ENCODE measurements around the gene ARMH2. TPM values are rescaled to one million over a fixed set of nuclear protein-coding genes. Genes with fewer than 3 reads are reported as not detected.
"Not testable (repeated sequence)": the region's sequence is repeated elsewhere in the genome, so short reads cannot be mapped to it uniquely, and the experiment has no call there.

Gene ARMH2
- total RNA-seq, 1 donor from 2014 or later: not detected

DNA sequence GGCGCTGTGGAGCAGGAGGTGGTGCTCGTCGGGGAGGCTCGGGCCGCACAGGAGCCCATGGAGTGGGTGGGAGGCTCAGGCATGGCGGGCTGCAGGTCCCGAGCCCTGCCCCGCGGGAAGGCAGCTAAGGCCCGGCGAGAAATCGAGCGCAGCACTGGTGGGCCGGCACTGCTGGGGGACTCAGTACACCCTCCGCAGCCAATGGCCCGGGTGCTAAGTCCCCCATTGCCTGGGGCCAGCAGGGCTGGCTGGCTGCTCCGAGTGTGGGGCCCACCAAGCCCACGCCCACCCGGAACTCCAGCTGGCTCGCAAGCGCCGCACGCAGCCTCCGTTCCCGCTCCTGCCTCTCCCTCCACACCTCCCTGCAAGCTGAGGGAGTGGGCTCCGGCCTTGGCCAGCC lies 32.7 kb downstream of the ARMH2 start:
- not testable (repeated sequence) for DNase-seq (ENCODE audit: low spot score)

DNA sequence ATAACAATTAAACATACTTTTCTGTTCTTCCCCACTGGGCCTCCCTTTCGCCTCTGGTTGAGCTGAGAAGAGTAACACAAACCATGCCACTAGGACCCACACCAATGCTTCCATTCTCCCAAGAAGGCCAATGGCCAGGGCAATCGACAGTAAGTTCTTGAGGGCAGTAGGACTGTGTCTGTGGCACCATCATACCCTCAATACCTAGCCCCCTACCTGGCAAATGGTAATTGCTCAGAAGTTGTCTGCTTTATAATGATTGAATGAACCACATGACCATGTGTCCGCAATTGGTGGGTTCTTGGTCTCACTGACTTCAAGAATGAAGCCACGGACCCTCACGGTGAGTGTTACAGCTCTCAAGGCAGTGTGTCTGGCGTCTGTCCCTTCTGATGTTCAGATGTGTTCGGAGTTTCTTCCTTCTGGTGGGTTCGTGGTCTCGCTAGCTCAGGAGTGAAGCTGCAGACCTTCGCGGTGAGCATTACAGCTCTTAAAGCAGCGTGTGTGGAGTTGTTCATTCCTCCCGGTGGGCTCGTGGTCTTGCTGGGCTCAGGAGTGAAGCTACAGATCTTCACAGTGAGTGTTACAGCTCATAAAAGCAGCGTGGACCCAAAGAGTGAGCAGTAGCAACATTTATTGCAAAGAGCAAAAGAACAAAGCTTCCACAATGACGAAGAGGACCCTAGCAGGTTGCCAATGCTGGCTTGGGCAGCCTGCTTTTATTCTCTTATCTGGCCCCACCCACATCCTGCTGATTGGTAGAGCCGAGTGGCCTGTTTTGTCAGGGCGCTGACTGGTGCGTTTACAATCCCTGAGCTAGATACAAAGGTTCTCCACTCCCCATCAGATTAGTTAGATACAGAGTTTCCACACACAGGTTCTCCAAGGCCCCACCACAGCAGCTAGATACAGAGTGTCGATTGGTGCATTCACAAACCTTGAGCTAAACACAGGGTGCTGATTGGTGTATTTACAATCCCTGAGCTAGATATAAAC lies 33.6 kb downstream of the ARMH2 start:
- peak; percentile 28 for DNase-seq (ENCODE audit: low spot score)

DNA sequence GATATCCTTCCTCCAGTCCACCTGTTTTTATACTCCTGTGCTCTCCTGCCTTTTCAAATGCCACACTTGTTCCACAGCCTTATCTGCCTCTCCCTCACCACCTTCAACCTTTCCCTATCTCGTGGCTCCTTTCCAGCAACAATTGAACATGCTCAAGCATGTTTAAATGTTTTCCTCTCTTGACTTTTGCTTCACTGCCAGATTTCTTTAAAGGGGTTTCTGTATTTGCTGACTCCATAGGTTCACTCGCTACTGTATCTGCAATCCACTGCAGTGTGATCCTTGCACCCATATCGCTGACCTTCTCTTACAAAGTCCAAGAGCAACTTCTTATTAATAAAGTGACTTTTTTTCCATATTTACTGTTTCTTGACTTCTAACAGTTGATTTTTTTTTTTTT lies 35.1 kb downstream of the ARMH2 start:
- DNase-seq (ENCODE audit: low spot score): no peak

DNA sequence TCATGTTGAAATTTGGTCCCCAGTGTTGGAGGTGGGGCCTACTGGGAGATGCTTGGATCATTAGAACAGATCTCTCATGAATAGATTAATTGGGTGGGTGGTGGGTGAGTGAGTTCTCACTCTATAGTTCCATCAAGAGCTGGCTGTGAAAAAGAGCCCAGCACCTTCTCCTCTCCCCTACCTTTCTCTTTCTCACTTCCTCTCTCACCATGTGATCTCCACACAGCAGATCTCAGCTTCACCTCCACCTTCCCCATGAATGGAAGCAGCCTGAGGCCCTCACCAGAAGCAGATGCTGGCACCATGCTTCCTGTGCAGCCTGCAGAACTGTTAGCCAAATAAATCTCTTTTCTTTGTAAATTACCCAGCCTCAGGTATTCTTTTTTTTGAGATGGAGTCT lies 36.9 kb downstream of the ARMH2 start:
- DNase-seq (ENCODE audit: low spot score): no peak

DNA sequence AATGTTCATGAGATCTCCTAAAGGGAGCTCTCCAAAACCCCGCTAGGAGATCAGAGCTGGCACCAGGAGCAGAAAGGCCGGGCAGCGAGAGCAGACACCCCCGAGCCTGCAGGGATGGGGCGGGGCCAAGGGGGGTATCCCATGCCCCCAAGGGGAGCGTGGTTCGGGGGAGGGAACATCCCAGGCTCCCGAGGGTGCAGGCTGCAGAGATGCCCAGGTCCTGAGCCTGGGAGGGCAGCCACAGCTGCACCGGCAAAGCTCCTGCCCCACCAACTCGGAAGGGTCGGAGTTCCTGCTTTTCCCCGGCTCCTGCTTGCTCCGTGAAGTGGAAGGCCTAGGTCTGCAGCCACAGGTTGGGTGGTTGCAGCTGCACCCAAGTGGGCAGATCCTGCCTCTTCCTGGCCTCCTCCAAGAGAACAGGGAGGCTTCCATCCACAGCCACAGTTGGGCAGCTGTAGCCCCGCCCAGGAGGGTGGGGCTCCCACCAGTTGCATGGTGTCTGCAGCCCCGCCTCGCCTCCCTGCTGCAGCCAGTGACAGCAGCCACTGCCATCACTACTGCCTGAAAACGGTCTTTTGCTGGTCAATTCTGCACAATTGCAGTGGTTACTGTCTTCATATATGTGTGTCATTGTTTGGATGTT lies 37.4 kb downstream of the ARMH2 start:
- no peak for DNase-seq (ENCODE audit: low spot score)

DNA sequence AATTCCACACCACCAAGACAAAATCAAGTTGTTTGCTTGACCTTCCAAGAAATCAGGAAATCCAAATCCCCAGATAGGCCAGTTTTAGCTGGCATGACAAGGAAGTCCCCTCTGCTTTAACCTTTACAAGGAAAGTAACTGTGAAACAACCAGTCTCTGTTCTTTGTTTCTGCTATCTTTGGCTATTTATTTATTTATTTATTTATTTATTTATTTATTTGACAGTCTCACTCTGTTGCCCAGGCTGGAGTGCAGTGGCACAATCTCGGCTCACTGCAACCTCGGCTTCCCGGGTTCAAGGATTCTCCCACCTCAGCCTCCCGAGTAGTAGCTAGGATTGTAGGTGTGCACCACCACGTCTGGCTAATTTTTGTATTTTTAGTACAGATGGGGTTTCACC lies 38.5 kb downstream of the ARMH2 start:
- DNase-seq (ENCODE audit: low spot score): no peak

DNA sequence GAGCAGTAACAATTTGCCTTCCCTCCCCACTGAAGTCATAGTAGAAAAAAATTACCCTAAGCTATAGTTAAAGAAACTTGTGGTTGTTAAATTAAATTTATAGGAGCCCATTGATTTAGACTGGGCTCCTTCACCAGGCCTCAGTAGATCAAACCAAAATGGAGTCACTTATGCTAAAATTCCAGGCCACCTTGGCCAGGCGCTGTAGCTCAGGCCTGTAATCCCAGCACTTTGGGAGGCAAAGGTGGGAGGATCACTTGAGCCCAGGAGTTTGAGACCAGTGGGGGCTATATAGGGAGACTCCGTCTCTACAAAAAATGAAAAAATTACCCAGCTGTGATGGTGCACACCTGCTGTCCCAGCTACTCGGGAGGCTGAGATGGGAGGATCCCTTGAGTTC lies 39.0 kb downstream of the ARMH2 start:
- DNase-seq (ENCODE audit: low spot score): no peak

DNA sequence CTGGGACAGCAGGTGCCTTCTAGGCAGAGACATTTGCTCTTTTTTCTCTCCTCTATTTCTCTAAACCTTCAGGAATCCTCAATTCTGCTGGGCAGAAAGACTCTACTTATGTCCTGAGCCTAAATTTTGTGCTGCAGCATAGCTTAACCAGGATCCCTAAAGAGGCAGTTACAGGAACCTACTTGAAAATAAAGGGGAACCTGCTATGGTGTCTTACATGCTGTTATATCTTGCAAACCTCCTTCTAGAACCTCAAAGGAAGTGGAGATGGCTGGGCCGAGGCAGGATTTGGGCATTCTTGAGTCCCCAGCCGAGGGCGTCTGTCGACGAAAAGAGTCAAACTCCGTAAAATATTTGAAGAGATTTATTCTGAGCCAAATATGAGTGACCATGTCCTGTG lies 41.1 kb downstream of the ARMH2 start:
- DNase-seq (ENCODE audit: low spot score): no peak

DNA sequence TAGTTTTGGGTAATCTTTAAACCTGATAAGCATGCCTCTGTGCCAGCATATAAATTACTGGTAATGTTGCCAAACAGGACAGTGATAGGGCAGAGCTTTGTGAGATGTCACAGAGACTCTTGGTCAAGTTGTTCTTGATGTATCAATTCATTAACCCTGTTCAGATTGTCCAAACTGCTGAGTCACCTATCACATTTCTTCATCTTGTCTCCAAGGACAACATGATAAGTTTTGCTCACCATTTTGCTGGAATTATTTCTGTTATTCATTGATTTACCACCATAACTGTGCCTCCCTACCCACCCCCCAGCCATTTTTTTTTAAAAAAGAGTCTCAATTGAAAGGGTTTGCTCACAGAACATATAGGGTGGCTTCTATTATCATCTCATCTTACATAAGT lies 43.4 kb downstream of the ARMH2 start:
- no peak for DNase-seq (ENCODE audit: low spot score)

DNA sequence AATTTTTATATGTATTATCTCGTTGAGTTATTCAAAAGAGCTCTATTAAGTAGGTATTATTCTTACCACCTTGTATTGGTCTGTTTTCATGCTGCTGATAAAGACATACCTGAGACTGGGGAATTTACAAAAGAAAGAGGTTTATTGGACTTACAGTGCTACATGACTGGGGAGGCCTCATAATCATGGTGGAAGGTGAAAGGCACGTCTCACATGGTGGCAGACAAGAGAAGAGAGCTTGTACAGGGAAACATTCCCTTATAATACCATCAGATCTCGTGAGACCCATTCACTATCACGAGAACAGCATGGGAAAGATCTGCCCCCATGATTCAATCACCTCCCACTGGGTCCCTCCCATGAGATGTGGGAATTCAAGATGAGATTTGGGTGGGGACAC lies 44.3 kb downstream of the ARMH2 start:
- not testable (repeated sequence) for DNase-seq (ENCODE audit: low spot score)

DNA sequence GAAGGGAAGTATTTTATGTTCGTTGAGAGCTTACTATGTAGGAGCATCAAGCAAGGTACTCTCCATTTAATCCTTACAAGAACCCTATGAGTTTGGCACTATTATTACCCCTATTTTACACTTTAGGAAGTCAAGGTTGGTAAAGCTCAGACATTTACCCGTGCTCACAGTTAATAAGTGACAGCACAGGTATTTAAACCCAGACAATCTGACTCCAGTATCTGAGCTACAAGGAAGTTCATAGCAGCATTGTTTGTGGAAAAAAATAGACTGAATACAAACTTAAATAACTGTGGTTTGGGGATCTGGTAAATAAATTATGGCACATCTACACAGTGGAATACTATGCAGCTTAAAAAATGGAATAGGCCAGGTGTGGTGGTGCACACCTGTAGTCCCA lies 45.2 kb downstream of the ARMH2 start:
- DNase-seq (ENCODE audit: low spot score): no peak

DNA sequence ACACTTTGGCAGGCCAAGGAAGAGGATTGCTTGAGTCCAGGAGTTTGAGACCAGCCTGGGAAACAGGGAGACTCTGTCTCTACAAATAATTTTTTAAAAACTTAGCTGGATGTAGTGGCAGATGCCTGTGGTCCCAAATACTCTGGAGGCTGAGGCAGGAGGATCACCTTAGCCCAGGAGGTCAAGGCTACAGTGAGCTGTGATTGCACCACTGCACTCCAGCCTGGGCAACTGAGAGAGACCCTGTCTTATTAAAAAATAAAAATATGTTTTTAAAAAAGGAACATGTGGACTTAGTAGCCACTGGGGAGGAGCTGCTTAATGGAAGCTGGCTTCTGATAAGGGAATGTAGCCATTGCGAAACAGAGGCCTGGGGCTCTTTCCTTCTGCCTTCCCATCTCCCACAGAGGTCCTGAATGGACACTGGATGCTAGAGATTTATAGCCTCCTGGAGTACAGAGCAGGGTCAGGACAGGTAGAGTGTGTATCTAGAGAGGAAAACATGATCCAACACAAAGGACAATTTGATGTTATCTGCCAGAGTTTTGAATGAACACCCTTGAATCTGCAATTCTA lies 45.7 kb downstream of the ARMH2 start:
- no peak for DNase-seq (ENCODE audit: low spot score)

DNA sequence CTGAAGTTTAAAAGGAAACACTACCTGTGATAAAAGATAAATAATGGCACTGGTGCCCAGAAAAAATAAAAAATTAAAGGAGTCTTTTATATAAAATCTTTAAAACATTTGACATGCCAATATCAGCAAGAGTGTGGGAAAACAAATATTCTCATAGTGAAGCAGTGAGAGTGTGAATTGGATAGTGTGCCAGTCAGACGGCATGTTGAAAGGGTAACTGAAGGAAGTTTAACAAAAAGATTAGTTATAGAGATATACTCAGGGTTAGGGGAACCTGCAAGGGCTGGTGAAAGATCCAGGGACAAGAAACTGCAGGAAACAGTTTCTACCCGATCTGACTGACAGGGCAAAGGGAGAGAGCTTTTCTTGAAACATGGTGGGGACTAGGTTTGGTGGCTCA lies 46.2 kb downstream of the ARMH2 start:
- no peak for DNase-seq (ENCODE audit: low spot score)

DNA sequence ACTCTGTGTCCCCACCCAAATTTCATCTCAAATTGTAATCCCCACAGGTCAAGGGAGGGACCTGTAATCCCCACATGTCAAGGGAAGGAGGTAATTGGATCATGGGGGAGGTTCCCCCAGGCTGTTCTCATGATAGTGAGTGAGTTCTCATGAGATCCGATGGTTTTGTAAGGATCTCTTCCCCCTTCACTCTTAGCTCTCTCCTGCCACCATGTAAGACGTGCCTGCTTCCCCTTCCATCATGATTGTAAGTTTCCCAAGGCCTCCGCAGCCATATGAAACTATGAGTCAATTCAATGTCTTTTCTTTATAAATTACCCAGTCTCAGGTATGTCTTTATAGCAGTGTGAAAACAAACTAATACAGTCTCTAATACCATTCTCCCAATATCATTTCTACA lies 47.8 kb downstream of the ARMH2 start:
- DNase-seq (ENCODE audit: low spot score): not testable (repeated sequence)

DNA sequence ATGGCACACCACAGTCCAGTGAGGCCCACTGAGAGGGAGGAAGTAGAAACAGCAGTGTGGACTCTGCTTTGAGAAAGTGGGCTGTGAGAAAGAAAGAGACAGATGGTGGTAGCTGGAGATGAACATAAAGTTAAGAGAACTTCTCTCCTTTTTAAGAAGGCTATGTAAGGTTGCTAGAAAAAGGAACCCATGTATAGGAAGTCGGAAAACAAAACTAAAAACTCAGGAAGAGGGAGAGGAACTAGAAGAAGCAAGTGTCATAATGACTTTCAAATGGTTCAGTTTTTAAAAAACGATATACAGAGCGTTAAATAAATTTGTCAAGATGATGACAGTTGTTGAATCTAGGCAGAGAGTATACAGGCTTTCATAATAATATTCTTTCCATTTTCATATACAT lies 49.4 kb downstream of the ARMH2 start:
- no peak for DNase-seq (ENCODE audit: low spot score)

Other genes starting within 250 kb of the ARMH2 start
- 0.13 TPM for gene KIAA0319, start 152.7 kb downstream of the ARMH2 start, total RNA-seq
- 29.9 TPM for gene TDP2, start 132.0 kb downstream of the ARMH2 start, total RNA-seq
- gene ACOT13, start 131.8 kb downstream of the ARMH2 start, total RNA-seq: 17.0 TPM
- 99.2 TPM for gene C6orf62, start 79.8 kb downstream of the ARMH2 start, total RNA-seq
- gene GMNN, start 24.0 kb downstream of the ARMH2 start, total RNA-seq: 7.6 TPM
- gene RIPOR2, start 137.0 kb upstream of the ARMH2 start, total RNA-seq: 28.2 TPM